ENCODE measurements around the gene DEPDC4.

- TF ChIP-seq CTCF (IDR thresholded peaks at IDR 0.05; ENCODE audit: low read length): no peak
- TF ChIP-seq EZH2phosphoT487 (IDR thresholded peaks at IDR 0.05; ENCODE audit: low read length): no peak
Observed at GRCh38 chr12:100258127-100258526, 8.8 kb downstream of the DEPDC4 start.

Data from MM.1S (cell line).